Renal cortex interstitium (tissue), 11 donors: ENCODE results near the gene MED19. TPM values are rescaled to one million over a fixed set of nuclear protein-coding genes. Genes with fewer than 3 reads are reported as not detected.

Experiments used
- DNase-seq, 11 donors: peaks; one replicate each; pipeline ENCODE4 v3.0.0-alpha.2; 2013; ENCODE audit warnings: low read depth in 9 of 11, low spot score in 4 of 11; ENCODE audit errors: extremely low read depth in 1 of 11
- polyA plus RNA-seq, 3 donors: library from polyadenylated mRNA; unstranded; fragments of 120-200 nt; gene quantifications; one replicate each; pipeline ENCODE4 v1.2.1, GENCODE V29; 2013; ENCODE audit not compliant: insufficient read length in 3 of 3

Gene MED19
- polyA plus RNA-seq, 3 donors = 19.5 to 24.1 (median 21.8) TPM

GRCh38 chr11:57667117-57667735 lies 44.8 kb downstream of the MED19 start:
- peak; percentile 93 to 98 (median 97) for DNase-seq

GRCh38 chr11:57663975-57664374 lies 48.0 kb downstream of the MED19 start:
- no peak for DNase-seq

- DNase-seq = no peak
These were observed 49.1 kb downstream of the MED19 start for GRCh38 chr11:57662893-57663292.

- no peak for DNase-seq
These were observed 52.3 kb downstream of the MED19 start for GRCh38 chr11:57659669-57660068.

GRCh38 chr11:57658023-57658361 lies 54.0 kb downstream of the MED19 start:
- no peak for DNase-seq

- peak; percentile 98 to 100 (median 99) for DNase-seq
These were observed 54.6 kb downstream of the MED19 start, which contains the start of gene CLP1 for GRCh38 chr11:57657194-57658022. CLP1 (plus strand) TSS chr11:57657762; CDS start chr11:57659477, 1,715 bp downstream.

GRCh38 chr11:57656885-57657193 lies 55.2 kb downstream of the MED19 start:
- DNase-seq = no peak

Other genes with a start within 250 kb of the MED19 start
- gene SLC43A1, start 196.5 kb downstream of the MED19 start, polyA plus RNA-seq = 1 to 10 TPM; 4.5 to 7.1 (median 6.0) TPM
- gene TIMM10, start 181.5 kb downstream of the MED19 start, polyA plus RNA-seq = 10 to 100 TPM; 32.0 to 40.3 (median 34.9) TPM
- gene SMTNL1, start 174.6 kb downstream of the MED19 start, polyA plus RNA-seq = under 1 TPM; 0.28 to 0.59 (median 0.45) TPM
- 10 to 100 TPM; 31.9 to 38.4 (median 35.8) TPM for gene UBE2L6, start 144.5 kb downstream of the MED19 start, polyA plus RNA-seq
- gene SERPING1, start 114.5 kb downstream of the MED19 start, polyA plus RNA-seq = 100 to 1,000 TPM; 133 to 161 (median 138) TPM
- 1 to 10 TPM; 2.6 to 5.6 (median 3.1) TPM for gene YPEL4, start 62.3 kb downstream of the MED19 start, polyA plus RNA-seq
- 10 to 100 TPM; 14.5 to 18.5 (median 16.8) TPM for gene CLP1, start 54.5 kb downstream of the MED19 start, polyA plus RNA-seq
- 10 to 100 TPM; 50.0 to 51.5 (median 50.6) TPM for gene ZDHHC5, start 44.1 kb downstream of the MED19 start, polyA plus RNA-seq
- gene TMX2, start 378 bp upstream of the MED19 start, polyA plus RNA-seq = 100 to 1,000 TPM; 111 to 116 (median 114) TPM
- gene SELENOH, start 29.3 kb upstream of the MED19 start, polyA plus RNA-seq = 100 to 1,000 TPM; 113 to 133 (median 117) TPM
- under 1 TPM; 0.13 to 0.25 (median 0.15) TPM for gene BTBD18, start 39.6 kb upstream of the MED19 start, polyA plus RNA-seq
- 100 to 1,000 TPM; 189 to 245 (median 210) TPM for gene CTNND1, start 49.6 kb upstream of the MED19 start, polyA plus RNA-seq